IMR-90 (cell line): ENCODE measurements around the gene S1PR5. TPM values are rescaled to one million over a fixed set of nuclear protein-coding genes. Genes with fewer than 3 reads are reported as not detected.

Experiments used
- ATAC-seq: fragments of 200-7000 bp; cut with Tn5 transposase; 2 replicates; pipeline ENCODE4 v1.9.1; 2020; ENCODE audit warnings: low read depth, mild to moderate bottlenecking, moderate library complexity
- BruUV-seq: library from RNA; stranded (reverse); fragments of 400-500 nt; replicated peaks from 2 replicates; lab custom pipeline; 2021; lab: Mats Ljungman, UMichigan
- CTCF ChIA-PET: fragments of 300-600 bp; formaldehyde crosslinking; extraction: SDS; loops from one replicate; lab custom pipeline; 2021; ENCODE audit warnings: antibody characterized with exemption; lab: Yijun Ruan, JAX
- POLR2A ChIA-PET: fragments of 300-600 bp; sonication (Branson Sonifier 250); formaldehyde crosslinking; loops from one replicate; lab custom pipeline; 2022; ENCODE audit warnings: antibody characterized with exemption; ENCODE audit not compliant: unreplicated experiment; lab: Charles Lee
- DNase-seq: peaks from one replicate; pipeline ENCODE4 v3.0.0; 2013
- H2AFZ ChIP-seq: replicated peaks from 2 replicates; pipeline ENCODE3; 2013; ENCODE audit warnings: low read length, mild to moderate bottlenecking; ENCODE audit not compliant: poor library complexity
- H2AK5ac ChIP-seq: 2 replicates; pipeline ENCODE4 v1.6.1; 2013; ENCODE audit warnings: low read depth, low read length, inconsistent platforms
- H2AK9ac ChIP-seq: replicated peaks from 2 replicates; pipeline ENCODE3; 2013; ENCODE audit warnings: mild to moderate bottlenecking, low read depth, low read length, moderate library complexity; ENCODE audit not compliant: poor library complexity
- H2BK120ac ChIP-seq: 2 replicates; pipeline ENCODE4 v1.6.1; 2013; ENCODE audit warnings: low read depth, low read length, inconsistent platforms
- H2BK15ac ChIP-seq: 3 replicates; pipeline ENCODE4 v1.6.1; 2013; ENCODE audit warnings: low read depth, low read length, inconsistent platforms
- H2BK20ac ChIP-seq: 2 replicates; pipeline ENCODE4 v1.6.1; 2013; ENCODE audit warnings: low read depth, mild to moderate bottlenecking, inconsistent platforms, low read length, moderate library complexity
- H2BK5ac ChIP-seq: 2 replicates; pipeline ENCODE4 v1.6.1; 2013; ENCODE audit warnings: mild to moderate bottlenecking, low read depth, low read length, inconsistent platforms; ENCODE audit not compliant: poor library complexity, severe bottlenecking
- H3K14ac ChIP-seq: replicated peaks from 2 replicates; pipeline ENCODE4 v1.6.1; 2013; ENCODE audit warnings: low read depth, low read length, inconsistent platforms
- H3K18ac ChIP-seq: 2 replicates; pipeline ENCODE4 v1.6.1; 2013; ENCODE audit warnings: low read depth, low read length, control low read depth
- H3K23ac ChIP-seq: 2 replicates; pipeline ENCODE4 v1.6.1; 2013; ENCODE audit warnings: low read depth, low read length, inconsistent platforms
- H3K27ac ChIP-seq: 2 replicates; pipeline ENCODE4 v1.5.1; 2013; ENCODE audit warnings: mild to moderate bottlenecking, control low read depth, low read length; ENCODE audit not compliant: insufficient read depth
- H3K27me3 ChIP-seq: 2 replicates; pipeline ENCODE4 v1.6.1; 2013; ENCODE audit warnings: low read length; ENCODE audit not compliant: control insufficient read depth, insufficient read depth
- H3K36me3 ChIP-seq: 2 replicates; pipeline ENCODE4 v1.6.1; 2013; ENCODE audit warnings: low read length, mixed read lengths; ENCODE audit not compliant: control insufficient read depth, insufficient read depth
- H3K4ac ChIP-seq: 2 replicates; pipeline ENCODE4 v1.6.1; 2013; ENCODE audit warnings: low read depth, low read length, inconsistent platforms
- H3K4me1 ChIP-seq: 2 replicates; pipeline ENCODE4 v1.6.1; 2013; ENCODE audit warnings: low read length, mixed read lengths; ENCODE audit not compliant: control insufficient read depth, insufficient read depth
- H3K4me2 ChIP-seq: 2 replicates; pipeline ENCODE4 v1.6.1; 2013; ENCODE audit warnings: low read depth, mild to moderate bottlenecking, control low read depth, low read length, moderate library complexity
- H3K4me3 ChIP-seq: 2 replicates; pipeline ENCODE4 v1.5.1; 2013; ENCODE audit warnings: low read depth, mild to moderate bottlenecking, control low read depth, low read length, moderate library complexity; ENCODE audit not compliant: insufficient read depth
- H3K56ac ChIP-seq: 2 replicates; pipeline ENCODE4 v1.6.1; 2013; ENCODE audit warnings: low read length, inconsistent platforms; ENCODE audit not compliant: insufficient read depth; ENCODE audit errors: extremely low read depth
- H3K79me1 ChIP-seq, 2 experiments: 2 replicates each; pipeline ENCODE4 v1.6.1; 2013; ENCODE audit warnings: low read length in 2 of 2, inconsistent platforms in 1 of 2, low read depth in 1 of 2
- H3K9ac ChIP-seq: 2 replicates; pipeline ENCODE4 v1.6.1; 2013; ENCODE audit warnings: low read depth, low read length, control low read depth
- H3K9me1 ChIP-seq: 2 replicates; pipeline ENCODE4 v1.6.1; 2013; ENCODE audit warnings: low read length, inconsistent platforms; ENCODE audit not compliant: insufficient read depth
- H3K9me3 ChIP-seq: 2 replicates; pipeline ENCODE4 v1.6.1; 2013; ENCODE audit warnings: low read length; ENCODE audit not compliant: control insufficient read depth, insufficient read depth
- H4K20me1 ChIP-seq: 2 replicates; pipeline ENCODE4 v1.6.1; 2013; ENCODE audit warnings: low read length, inconsistent platforms; ENCODE audit not compliant: insufficient read depth
- H4K5ac ChIP-seq: 2 replicates; pipeline ENCODE4 v1.6.1; 2013; ENCODE audit warnings: mild to moderate bottlenecking, low read depth, low read length, control low read depth
- H4K8ac ChIP-seq, 2 experiments: 2 replicates each; pipeline ENCODE4 v1.6.1; 2013; ENCODE audit warnings: low read depth in 2 of 2, low read length in 2 of 2, control low read depth in 1 of 2, inconsistent platforms in 1 of 2
- H4K91ac ChIP-seq: 2 replicates; pipeline ENCODE4 v1.6.1; 2013; ENCODE audit warnings: low read depth, low read length, inconsistent platforms; ENCODE audit not compliant: insufficient read depth
- MAFK ChIP-seq: IDR thresholded peaks from 2 replicates; pipeline ENCODE4 v1.6.1; 2012; ENCODE audit warnings: low read depth, low read length, improper control_type of control experiment
- POLR2A ChIP-seq: IDR thresholded peaks from 2 replicates; pipeline ENCODE4 v1.6.1; 2012; ENCODE audit warnings: mild to moderate bottlenecking, low read depth, low read length
- WGBS, 2 experiments: methylation state at CpG; one replicate each; pipeline versions ENCODE4 v1.1.5 to v1.1.7; 2013; ENCODE audit warnings: missing lambda C conversion rate in 2 of 2; ENCODE audit not compliant: insufficient read length in 1 of 2; ENCODE audit errors: extremely low coverage in 2 of 2; 5-methylcytosine and 5-hydroxymethylcytosine counted together
- dilution Hi-C: fragments of 300-500 bp; cut with HindIII; formaldehyde crosslinking; loops from one replicate; pipeline ENCODE4 v1.14.3; 2018; ENCODE audit warnings: low sequenced_read_pairs; ENCODE audit not compliant: unreplicated experiment
- in situ Hi-C: fragments of 300-500 bp; cut with MboI; formaldehyde crosslinking; loops from 3 replicates; pipeline ENCODE4 v1.14.3; 2019; ENCODE audit warnings: low sequenced_read_pairs, inconsistent platforms, mixed read lengths
- intact Hi-C: fragments of 100-400 bp; cut with micrococcal nuclease; formaldehyde crosslinking; loops from 2 replicates; pipeline ENCODE4 v1.10.0; 2022
- polyA plus RNA-seq, 3 experiments: library from polyadenylated mRNA; depleted of rRNA; stranded (reverse); fragments of >200 nt; gene quantifications; 2 replicates each; pipeline ENCODE4 v1.2.3, GENCODE V29; 2012; ENCODE audit warnings: low replicate concordance in 1 of 3
- total RNA-seq: library from RNA; depleted of rRNA; stranded (reverse); fragments of >200 nt; gene quantifications from 2 replicates; pipeline ENCODE4 v1.2.3, GENCODE V29; 2012

The S1PR5 gene
- total and polyA plus RNA-seq, 2 of the 4 experiments (the other 2 are of a cell fraction), result 0.36 to 0.55 TPM

DNA sequence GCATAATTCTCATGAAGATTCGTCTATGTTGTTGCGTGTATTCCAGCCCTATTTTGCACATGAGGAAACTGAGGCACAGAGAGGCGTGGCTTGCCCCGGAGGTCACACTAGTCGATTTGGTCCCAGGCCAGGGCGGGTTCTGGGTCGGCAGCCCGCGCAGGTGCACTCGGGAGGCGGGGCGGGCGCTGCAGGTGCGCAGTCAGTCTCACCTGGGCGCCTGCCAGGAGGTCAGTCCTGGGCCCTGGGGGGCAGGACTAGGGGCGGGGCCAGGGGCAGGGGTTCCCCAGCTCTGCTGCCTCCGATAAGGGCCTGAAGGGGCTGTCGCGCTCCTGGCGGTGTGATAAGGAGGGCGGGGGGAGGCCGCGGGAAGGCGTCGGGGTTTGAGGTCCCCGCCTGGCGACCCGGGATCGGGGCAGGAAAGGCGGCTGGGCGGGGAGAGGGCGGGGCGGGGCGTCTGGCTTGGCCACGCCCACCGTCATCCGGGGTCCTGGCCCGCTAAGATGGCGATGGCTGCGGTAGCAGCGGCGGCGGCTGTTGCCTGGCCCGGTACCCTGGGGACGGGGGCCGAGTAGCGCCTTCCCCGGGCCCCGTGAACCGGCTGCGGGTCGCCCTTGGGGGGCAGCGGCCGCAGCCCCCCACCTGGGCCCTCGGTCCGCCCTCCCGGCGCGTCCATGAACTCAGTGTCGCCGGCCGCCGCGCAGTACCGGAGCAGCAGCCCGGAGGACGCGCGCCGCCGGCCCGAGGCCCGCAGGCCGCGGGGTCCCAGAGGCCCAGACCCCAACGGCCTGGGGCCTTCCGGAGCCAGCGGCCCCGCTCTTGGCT is 26.4 kb upstream of the S1PR5 start, which contains the start of gene ATG4D:
TSS of gene ATG4D (plus strand) at position 485 of the 822 bp plus-strand sequence. CDS start at position 672, 187 bp downstream.
- H3K9me1 ChIP-seq, result peaks cover 13% of the 10 kb centered on the region; the same call in 1 of the 2 replicates
- peak within 1 kb of the TSS; percentile 79 to 83; a peak in 3 of 4 replicates for H4K8ac ChIP-seq
- peak within 1 kb of the TSS; percentile 65 for H3K4ac ChIP-seq
- H3K9me3 ChIP-seq, result no peaks in the 10 kb centered on the region
- no peak within 1 kb of the TSS for H2BK20ac ChIP-seq
- peak within 1 kb of the TSS; percentile 83 for H2AK5ac ChIP-seq
- no peak within 1 kb of the TSS; the same call in 2 of the 3 replicates for H2BK15ac ChIP-seq
- in situ Hi-C loops (no loop called here), dilution Hi-C loops (no loop called here), intact Hi-C loops (no loop called here)
- H4K91ac ChIP-seq, result no peak within 1 kb of the TSS; the same call in 1 of the 2 replicates
- peak within 1 kb of the TSS; percentile 97 for H2AK9ac ChIP-seq
- peak within 1 kb of the TSS; percentile 39; the same call in 1 of the 2 replicates for H3K56ac ChIP-seq
- no peak within 1 kb of the TSS for H2BK120ac ChIP-seq
- peak within 1 kb of the TSS; percentile 36; the same call in 1 of the 2 replicates for H4K5ac ChIP-seq
- DNase-seq (peak; percentile 47), ATAC-seq (peak; percentile 97)
- CTCF ChIA-PET, result no interaction called here
- peak within 1 kb of the TSS; percentile 97 for H3K4me3 ChIP-seq
- peak; percentile 83 for TF ChIP-seq POLR2A
- TF ChIP-seq MAFK, result no peak
- peaks cover 3% of the 10 kb centered on the region for H3K27me3 ChIP-seq
- peak within 1 kb of the TSS; percentile 77 for H2BK5ac ChIP-seq
- WGBS, 2 experiments, result 3% methylated on average over 32 of the region's 79 CpGs; no CpG with 5 or more reads in 1 of the 2 experiments
- H3K4me2 ChIP-seq, result peak within 1 kb of the TSS; percentile 96
- peak within 1 kb of the TSS; percentile 87 for H3K27ac ChIP-seq
- POLR2A ChIA-PET, result no interaction called here
- H3K23ac ChIP-seq, result peak within 1 kb of the TSS; percentile 51; the same call in 1 of the 2 replicates
- H3K14ac ChIP-seq, result peak within 1 kb of the TSS; percentile 66
- peaks cover 16% of the 10 kb centered on the region for H3K36me3 ChIP-seq
- peak within 1 kb of the TSS; percentile 79 for H3K9ac ChIP-seq
- no TSS peak for BruUV-seq
- peaks cover 5% of the 10 kb centered on the region; the same call in 1 of the 2 replicates for H3K4me1 ChIP-seq
- peak within 1 kb of the TSS; percentile 40; the same call in 1 of the 2 replicates for H3K18ac ChIP-seq
- peaks cover 17 to 37% of the 10 kb centered on the region in 2 experiments for H3K79me1 ChIP-seq
- peak within 1 kb of the TSS; percentile 96 for H2AFZ ChIP-seq
- H4K20me1 ChIP-seq, result peaks cover 8% of the 10 kb centered on the region
